ENCODE results near the gene SUN1.

GRCh38 chr7:832968-833424 lies 720 bp downstream of the SUN1 start:
- no peak for TF ChIP-seq CTCF (IDR thresholded peaks at IDR 0.05; ENCODE audit: low read length)
- TF ChIP-seq EZH2phosphoT487 (IDR thresholded peaks at IDR 0.05; ENCODE audit: low read length) = no peak
- no peak for TF ChIP-seq EZH2 (optimal IDR thresholded peaks at IDR 0.05; ENCODE audit: low read depth, low read length)
